A673 (cell line): ENCODE results near the gene KCNMA1. TPM values are rescaled to one million over a fixed set of nuclear protein-coding genes. Genes with fewer than 3 reads are reported as not detected.

Experiments used
- BruUV-seq: library from RNA; stranded (reverse); fragments of 400-500 nt; replicated peaks from 2 replicates; lab custom pipeline; 2021; lab: Mats Ljungman, UMichigan
- CTCF ChIA-PET: fragments of 300-600 bp; sonication (Branson Sonifier 250); formaldehyde crosslinking; loops from one replicate; lab custom pipeline; 2022; ENCODE audit warnings: antibody characterized with exemption; lab: Charles Lee
- POLR2A ChIA-PET: fragments of 300-600 bp; sonication (Branson Sonifier 250); formaldehyde crosslinking; loops from one replicate; lab custom pipeline; 2022; ENCODE audit warnings: antibody characterized with exemption; ENCODE audit not compliant: low non-redundant PET; lab: Charles Lee
- DNase-seq: peaks from one replicate; pipeline ENCODE4 v3.0.0-alpha.2; 2015; ENCODE audit warnings: low spot score
- H3K27ac ChIP-seq: fragments of 200-600 bp; sonication (generic); 2 replicates; pipeline ENCODE4 v1.5.1; 2016; ENCODE audit warnings: mixed run types, low read depth, mild to moderate bottlenecking, mixed read lengths, antibody characterized with exemption, low read length; ENCODE audit not compliant: poor library complexity, severe bottlenecking
- H3K27me3 ChIP-seq: fragments of 200-600 bp; sonication (generic); replicated peaks from 2 replicates; pipeline ENCODE4 v1.6.1; 2017; ENCODE audit warnings: mixed run types, low read depth, mild to moderate bottlenecking, mixed read lengths, antibody characterized with exemption, low read length; ENCODE audit not compliant: insufficient read depth, poor library complexity
- H3K36me3 ChIP-seq: fragments of 200-600 bp; sonication (generic); 2 replicates; pipeline ENCODE4 v1.6.1; 2016; ENCODE audit warnings: mixed run types, mild to moderate bottlenecking, mixed read lengths, antibody characterized with exemption, low read length; ENCODE audit not compliant: insufficient read depth, poor library complexity, severe bottlenecking
- H3K4me1 ChIP-seq: fragments of 200-600 bp; sonication (generic); 2 replicates; pipeline ENCODE4 v1.6.1; 2017; ENCODE audit warnings: mixed run types, mild to moderate bottlenecking, mixed read lengths, antibody characterized with exemption, low read length; ENCODE audit not compliant: insufficient read depth, poor library complexity, severe bottlenecking
- H3K4me3 ChIP-seq: fragments of 200-600 bp; sonication (generic); 2 replicates; pipeline ENCODE4 v1.5.1; 2016; ENCODE audit warnings: low read depth, mixed run types, mild to moderate bottlenecking, mixed read lengths, low read length; ENCODE audit not compliant: poor library complexity, severe bottlenecking
- H3K9me3 ChIP-seq: fragments of 200-600 bp; sonication (generic); 2 replicates; pipeline ENCODE4 v1.6.1; 2016; ENCODE audit warnings: mixed run types, low read depth, mild to moderate bottlenecking, mixed read lengths, antibody characterized with exemption, low read length; ENCODE audit not compliant: poor library complexity, severe bottlenecking
- EZH2 ChIP-seq: fragments of 200-600 bp; sonication (generic); IDR thresholded peaks from 2 replicates; pipeline ENCODE4 v1.6.1; 2017; ENCODE audit warnings: borderline replicate concordance, low read depth, mild to moderate bottlenecking, mixed read lengths, antibody characterized with exemption, low read length; ENCODE audit not compliant: poor library complexity, severe bottlenecking
- intact Hi-C: fragments of 100-400 bp; cut with micrococcal nuclease; formaldehyde crosslinking; loops from one replicate; pipeline ENCODE4 v1.10.0; 2022; ENCODE audit not compliant: unreplicated experiment
- total RNA-seq: library from RNA; stranded (reverse); gene quantifications from 2 replicates; pipeline ENCODE4 v1.2.3, GENCODE V29; 2021
- TF ChIP-seq, protein P1 (sequence below): fragments of 300-800, 200-600 bp; sonication (generic); conservative IDR thresholded peaks from 2 replicates; pipeline ENCODE4 v1.5.1; 2017; ENCODE audit warnings: low read depth, mild to moderate bottlenecking, antibody characterized with exemption, low read length, moderate library complexity, mixed read lengths

The KCNMA1 gene
- total RNA-seq, 1 experiment from 2014 or later = 0.84 TPM

GRCh38 chr10:77116904-77117303, 520.7 kb downstream of the KCNMA1 start:
- Histone ChIP-seq H3K9me3 (no peaks in the 10 kb centered on the region), H3K27me3 (peaks cover 11% of the 10 kb centered on the region), H3K27ac (no peak overlapping the region), H3K4me3 (no peak overlapping the region), H3K36me3 (no peaks in the 10 kb centered on the region), H3K4me1 (no peaks in the 10 kb centered on the region)
- TF ChIP-seq, protein P1, sequence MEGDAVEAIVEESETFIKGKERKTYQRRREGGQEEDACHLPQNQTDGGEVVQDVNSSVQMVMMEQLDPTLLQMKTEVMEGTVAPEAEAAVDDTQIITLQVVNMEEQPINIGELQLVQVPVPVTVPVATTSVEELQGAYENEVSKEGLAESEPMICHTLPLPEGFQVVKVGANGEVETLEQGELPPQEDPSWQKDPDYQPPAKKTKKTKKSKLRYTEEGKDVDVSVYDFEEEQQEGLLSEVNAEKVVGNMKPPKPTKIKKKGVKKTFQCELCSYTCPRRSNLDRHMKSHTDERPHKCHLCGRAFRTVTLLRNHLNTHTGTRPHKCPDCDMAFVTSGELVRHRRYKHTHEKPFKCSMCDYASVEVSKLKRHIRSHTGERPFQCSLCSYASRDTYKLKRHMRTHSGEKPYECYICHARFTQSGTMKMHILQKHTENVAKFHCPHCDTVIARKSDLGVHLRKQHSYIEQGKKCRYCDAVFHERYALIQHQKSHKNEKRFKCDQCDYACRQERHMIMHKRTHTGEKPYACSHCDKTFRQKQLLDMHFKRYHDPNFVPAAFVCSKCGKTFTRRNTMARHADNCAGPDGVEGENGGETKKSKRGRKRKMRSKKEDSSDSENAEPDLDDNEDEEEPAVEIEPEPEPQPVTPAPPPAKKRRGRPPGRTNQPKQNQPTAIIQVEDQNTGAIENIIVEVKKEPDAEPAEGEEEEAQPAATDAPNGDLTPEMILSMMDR = no peak
- TF ChIP-seq EZH2 = no peak
- intact Hi-C loops = loop anchor here (10.0 kb wide), 2 partner anchors 812 to 1082 kb away; no protein-coding TSS in a partner anchor
- POLR2A ChIA-PET = no interaction called here
- no peak for DNase-seq
- CTCF ChIA-PET = no interaction called here
- no TSS peak for BruUV-seq

GRCh38 chr10:77114181-77114821, 523.3 kb downstream of the KCNMA1 start:
- no peak for DNase-seq
- H3K4me3 ChIP-seq = no peak overlapping the region
- no peaks in the 10 kb centered on the region for H3K27me3 ChIP-seq
- intact Hi-C loops = loop anchor here (5.0 to 10.0 kb wide), 5 partner anchors 107 to 1712 kb away; partner anchors contain the start of gene ZNF503
- POLR2A ChIA-PET = no interaction called here
- no TSS peak for BruUV-seq
- CTCF ChIA-PET = no interaction called here
- H3K36me3 ChIP-seq = no peaks in the 10 kb centered on the region
- H3K27ac ChIP-seq = no peak overlapping the region
- no peaks in the 10 kb centered on the region for H3K4me1 ChIP-seq
- TF ChIP-seq, protein P1 = no peak
- TF ChIP-seq EZH2 = no peak
- H3K9me3 ChIP-seq = no peaks in the 10 kb centered on the region

- ChIA-PET CTCF (interaction anchor here (0.5 kb wide), 1 partner anchor 648 kb away, joined by 3 read pairs; no protein-coding TSS in a partner anchor), POLR2A (no interaction called here)
- DNase-seq = peak; percentile 57
- H3K27me3 ChIP-seq = no peaks in the 10 kb centered on the region
- no peak overlapping the region for H3K27ac ChIP-seq
- no peak overlapping the region for H3K4me3 ChIP-seq
- TF ChIP-seq EZH2 = no peak
- TF ChIP-seq, protein P1 = peak; percentile 82
- H3K36me3 ChIP-seq = no peaks in the 10 kb centered on the region
- intact Hi-C loops = loop anchor here (2.0 to 10.0 kb wide), 6 partner anchors 105 to 1710 kb away; partner anchors contain the start of gene ZNF503
- no peaks in the 10 kb centered on the region for H3K9me3 ChIP-seq
- H3K4me1 ChIP-seq = no peaks in the 10 kb centered on the region
- BruUV-seq = no TSS peak
Observed at GRCh38 chr10:77111611-77112550, 525.7 kb downstream of the KCNMA1 start.
